ENCODE measurements around the gene NAA80. TPM values are rescaled to one million over a fixed set of nuclear protein-coding genes. Genes with fewer than 3 reads are reported as not detected.
"Not testable (repeated sequence)": the region's sequence is repeated elsewhere in the genome, so short reads cannot be mapped to it uniquely, and the experiment has no call there.

The NAA80 gene
- total RNA-seq, 1 donor from 2014 or later, result 6.7 TPM

GRCh38 chr3:50264383-50264963 lies 34.7 kb downstream of the NAA80 start:
- peak; percentile 53 for ATAC-seq
- intact Hi-C loops (cut with micrococcal nuclease), result no loop called here
- DNase-seq, result peak; percentile 83

GRCh38 chr3:50263478-50264382 lies 35.5 kb downstream of the NAA80 start:
- no peak for DNase-seq
- ATAC-seq, result no peak
- intact Hi-C loops (cut with micrococcal nuclease), result no loop called here

- intact Hi-C loops (cut with micrococcal nuclease), result no loop called here
- ATAC-seq (no peak), DNase-seq (no peak)
Measured at GRCh38 chr3:50262778-50263177, 36.4 kb downstream of the NAA80 start.

GRCh38 chr3:50262200-50262599 lies 37.0 kb downstream of the NAA80 start:
- ATAC-seq; DNase-seq; intact Hi-C loops (cut with micrococcal nuclease): not testable (repeated sequence)

- DNase-seq, result no peak
- intact Hi-C loops (cut with micrococcal nuclease), result no loop called here
- no peak for ATAC-seq
Measured at GRCh38 chr3:50261505-50261904, 37.7 kb downstream of the NAA80 start.

- no peak for DNase-seq
- intact Hi-C loops (cut with micrococcal nuclease), result no loop called here
Measured at GRCh38 chr3:50260942-50261441, 38.2 kb downstream of the NAA80 start.

GRCh38 chr3:50260027-50260941 lies 38.9 kb downstream of the NAA80 start:
- intact Hi-C loops (cut with micrococcal nuclease), result no loop called here
- DNase-seq, result peak; percentile 98
- peak; percentile 86 for ATAC-seq

More at GRCh38 chr3:50260942-50261441, 38.2 kb downstream of the NAA80 start:
- no peak for ATAC-seq

GRCh38 chr3:50259432-50260026 lies 39.7 kb downstream of the NAA80 start:
- intact Hi-C loops (cut with micrococcal nuclease), result no loop called here
- DNase-seq (no peak), ATAC-seq (no peak)

GRCh38 chr3:50258979-50259378 lies 40.2 kb downstream of the NAA80 start:
- no peak for DNase-seq
- no peak for ATAC-seq
- intact Hi-C loops (cut with micrococcal nuclease), result no loop called here

GRCh38 chr3:50258029-50258680 lies 41.0 kb downstream of the NAA80 start:
- ATAC-seq, result no peak
- intact Hi-C loops (cut with micrococcal nuclease), result no loop called here
- no peak for DNase-seq

- no peak for ATAC-seq
- intact Hi-C loops (cut with micrococcal nuclease), result no loop called here
- no peak for DNase-seq
Measured at GRCh38 chr3:50256978-50257890, 42.0 kb downstream of the NAA80 start.

GRCh38 chr3:50255251-50255615 lies 44.0 kb downstream of the NAA80 start:
- DNase-seq, result no peak
- intact Hi-C loops (cut with micrococcal nuclease), result no loop called here
- no peak for ATAC-seq

GRCh38 chr3:50254577-50255250 lies 44.5 kb downstream of the NAA80 start:
- ATAC-seq, result peak; percentile 60
- peak; percentile 79 for DNase-seq

GRCh38 chr3:50251220-50251619 lies 48.0 kb downstream of the NAA80 start:
- ATAC-seq (no peak), DNase-seq (no peak)
- intact Hi-C loops (cut with micrococcal nuclease), result no loop called here

More at GRCh38 chr3:50254577-50255250, 44.5 kb downstream of the NAA80 start:
- intact Hi-C loops (cut with micrococcal nuclease), result no loop called here

GRCh38 chr3:50250514-50250913 lies 48.7 kb downstream of the NAA80 start:
- DNase-seq, result no peak
- no peak for ATAC-seq

GRCh38 chr3:50249457-50249856 lies 49.7 kb downstream of the NAA80 start:
- intact Hi-C loops (cut with micrococcal nuclease), result no loop called here
- no peak for DNase-seq
- no peak for ATAC-seq

More at GRCh38 chr3:50250514-50250913, 48.7 kb downstream of the NAA80 start:
- intact Hi-C loops (cut with micrococcal nuclease), result no loop called here

- DNase-seq (peak; percentile 70), ATAC-seq (peak; percentile 39)
- intact Hi-C loops (cut with micrococcal nuclease), result no loop called here
Measured at GRCh38 chr3:50248387-50248786, 50.8 kb downstream of the NAA80 start.

Measured in left ventricle myocardium superior (tissue), 1 donor.